ENCODE measurements around the gene ZNF221.

Gene ZNF221

GRCh38 chr19:43957891-43958290 is 6.9 kb downstream of the ZNF221 start:
- Histone ChIP-seq H3K27ac (ENCODE audit: low read depth, low read length, severe bottlenecking) (no peak overlapping the region), H3K4me3 (ENCODE audit: extremely low read depth, insufficient read depth, low read length, poor library complexity, severe bottlenecking) (no peak overlapping the region), H3K36me3 (ENCODE audit: control insufficient read depth, insufficient read depth, low read length) (peaks cover 13% of the 10 kb centered on the region), H3K9me3 (ENCODE audit: control insufficient read depth, low read length) (peaks cover 35% of the 10 kb centered on the region), H3K4me1 (ENCODE audit: control insufficient read depth, insufficient read depth, low read length, poor library complexity, severe bottlenecking) (no peaks in the 10 kb centered on the region)
- 84 to 100% methylated on average over 3 of the region's 3 CpGs for WGBS, 2 experiments (ENCODE audit: insufficient coverage in 2 of 2)

GRCh38 chr19:43960411-43960810 is 9.4 kb downstream of the ZNF221 start:
- Histone ChIP-seq H3K9me3 (ENCODE audit: control insufficient read depth, low read length) (peaks cover 54% of the 10 kb centered on the region), H3K4me3 (ENCODE audit: extremely low read depth, insufficient read depth, low read length, poor library complexity, severe bottlenecking) (no peak overlapping the region), H3K36me3 (ENCODE audit: control insufficient read depth, insufficient read depth, low read length) (peaks cover 25% of the 10 kb centered on the region), H3K27ac (ENCODE audit: low read depth, low read length, severe bottlenecking) (no peak overlapping the region), H3K4me1 (ENCODE audit: control insufficient read depth, insufficient read depth, low read length, poor library complexity, severe bottlenecking) (no peaks in the 10 kb centered on the region)
- 71 to 72% methylated on average over 4 of the region's 4 CpGs for WGBS, 2 experiments (ENCODE audit: insufficient coverage in 2 of 2)

GRCh38 chr19:43966079-43966694 is 15.2 kb downstream of the ZNF221 start:
- peaks cover 80% of the 10 kb centered on the region for H3K9me3 ChIP-seq (ENCODE audit: control insufficient read depth, low read length)
- H3K4me3 ChIP-seq (ENCODE audit: extremely low read depth, insufficient read depth, low read length, poor library complexity, severe bottlenecking), result no peak overlapping the region

GRCh38 chr19:43976732-43977131 is 25.7 kb downstream of the ZNF221 start:
- Histone ChIP-seq H3K4me1 (ENCODE audit: control insufficient read depth, insufficient read depth, low read length, poor library complexity, severe bottlenecking) (no peaks in the 10 kb centered on the region), H3K9me3 (ENCODE audit: control insufficient read depth, low read length) (peaks cover 28% of the 10 kb centered on the region), H3K36me3 (ENCODE audit: control insufficient read depth, insufficient read depth, low read length) (no peaks in the 10 kb centered on the region), H3K27ac (ENCODE audit: low read depth, low read length, severe bottlenecking) (no peak overlapping the region), H3K4me3 (ENCODE audit: extremely low read depth, insufficient read depth, low read length, poor library complexity, severe bottlenecking) (no peak overlapping the region)
- no CpG with 5 or more reads among the region's 1 CpG for WGBS, 2 experiments (ENCODE audit: insufficient coverage in 2 of 2)

More at GRCh38 chr19:43966079-43966694, 15.2 kb downstream of the ZNF221 start:
- Histone ChIP-seq H3K4me1 (ENCODE audit: control insufficient read depth, insufficient read depth, low read length, poor library complexity, severe bottlenecking) (no peaks in the 10 kb centered on the region), H3K36me3 (ENCODE audit: control insufficient read depth, insufficient read depth, low read length) (peaks cover 78% of the 10 kb centered on the region), H3K27ac (ENCODE audit: low read depth, low read length, severe bottlenecking) (no peak overlapping the region)
- 93 to 100% methylated on average over 2 to 3 of the region's 3 CpGs for WGBS, 2 experiments (ENCODE audit: insufficient coverage in 2 of 2)

GRCh38 chr19:43983544-43983911 is 32.5 kb downstream of the ZNF221 start:
- Histone ChIP-seq H3K4me1 (ENCODE audit: control insufficient read depth, insufficient read depth, low read length, poor library complexity, severe bottlenecking) (no peaks in the 10 kb centered on the region), H3K4me3 (ENCODE audit: extremely low read depth, insufficient read depth, low read length, poor library complexity, severe bottlenecking) (peak overlapping the region; percentile 59), H3K27ac (ENCODE audit: low read depth, low read length, severe bottlenecking) (no peak overlapping the region), H3K9me3 (ENCODE audit: control insufficient read depth, low read length) (no peaks in the 10 kb centered on the region), H3K36me3 (ENCODE audit: control insufficient read depth, insufficient read depth, low read length) (no peaks in the 10 kb centered on the region)
- WGBS, 2 experiments (ENCODE audit: insufficient coverage in 2 of 2), result 86 to 100% methylated on average over 2 of the region's 2 CpGs

- Histone ChIP-seq H3K9me3 (ENCODE audit: control insufficient read depth, low read length) (no peaks in the 10 kb centered on the region), H3K4me1 (ENCODE audit: control insufficient read depth, insufficient read depth, low read length, poor library complexity, severe bottlenecking) (no peaks in the 10 kb centered on the region), H3K27ac (ENCODE audit: low read depth, low read length, severe bottlenecking) (no peak within 1 kb of the TSS), H3K36me3 (ENCODE audit: control insufficient read depth, insufficient read depth, low read length) (peaks cover 3% of the 10 kb centered on the region), H3K4me3 (ENCODE audit: extremely low read depth, insufficient read depth, low read length, poor library complexity, severe bottlenecking) (peak within 1 kb of the TSS; percentile 59)
- 0% methylated on average over 24 to 25 of the region's 40 CpGs for WGBS, 2 experiments (ENCODE audit: insufficient coverage in 2 of 2)
Measured at GRCh38 chr19:43983912-43984686, 33.1 kb downstream of the ZNF221 start, which contains the start of gene ZNF155. Gene ZNF155, plus strand, starts transcription at chr19:43984188. Its CDS starts 4,356 bp downstream, at chr19:43988544.

GRCh38 chr19:43984687-43985000 is 33.6 kb downstream of the ZNF221 start:
- no peaks in the 10 kb centered on the region for H3K9me3 ChIP-seq (ENCODE audit: control insufficient read depth, low read length)
- 16 to 18% methylated on average over 9 of the region's 14 CpGs for WGBS, 2 experiments (ENCODE audit: insufficient coverage in 2 of 2)
- no peaks in the 10 kb centered on the region for H3K4me1 ChIP-seq (ENCODE audit: control insufficient read depth, insufficient read depth, low read length, poor library complexity, severe bottlenecking)
- peak overlapping the region; percentile 59 for H3K4me3 ChIP-seq (ENCODE audit: extremely low read depth, insufficient read depth, low read length, poor library complexity, severe bottlenecking)
- H3K36me3 ChIP-seq (ENCODE audit: control insufficient read depth, insufficient read depth, low read length), result peaks cover 8% of the 10 kb centered on the region
- H3K27ac ChIP-seq (ENCODE audit: low read depth, low read length, severe bottlenecking), result no peak overlapping the region

GRCh38 chr19:43997631-43998290 is 46.7 kb downstream of the ZNF221 start:
- Histone ChIP-seq H3K36me3 (ENCODE audit: control insufficient read depth, insufficient read depth, low read length) (peaks cover 51% of the 10 kb centered on the region), H3K4me3 (ENCODE audit: extremely low read depth, insufficient read depth, low read length, poor library complexity, severe bottlenecking) (no peak overlapping the region), H3K9me3 (ENCODE audit: control insufficient read depth, low read length) (no peaks in the 10 kb centered on the region), H3K27ac (ENCODE audit: low read depth, low read length, severe bottlenecking) (no peak overlapping the region), H3K4me1 (ENCODE audit: control insufficient read depth, insufficient read depth, low read length, poor library complexity, severe bottlenecking) (no peaks in the 10 kb centered on the region)
- 82 to 95% methylated on average over 7 to 9 of the region's 10 CpGs for WGBS, 2 experiments (ENCODE audit: insufficient coverage in 2 of 2)

- 30 to 33% methylated on average over 7 to 8 of the region's 8 CpGs for WGBS, 2 experiments (ENCODE audit: insufficient coverage in 2 of 2)
- Histone ChIP-seq H3K27ac (ENCODE audit: low read depth, low read length, severe bottlenecking) (peak overlapping the region; percentile 51), H3K36me3 (ENCODE audit: control insufficient read depth, insufficient read depth, low read length) (peaks cover 12% of the 10 kb centered on the region), H3K9me3 (ENCODE audit: control insufficient read depth, low read length) (no peaks in the 10 kb centered on the region), H3K4me1 (ENCODE audit: control insufficient read depth, insufficient read depth, low read length, poor library complexity, severe bottlenecking) (peaks cover 2% of the 10 kb centered on the region), H3K4me3 (ENCODE audit: extremely low read depth, insufficient read depth, low read length, poor library complexity, severe bottlenecking) (peak overlapping the region; percentile 80)
Measured at GRCh38 chr19:44002212-44002565, 51.2 kb downstream of the ZNF221 start.

GRCh38 chr19:44002566-44003460 is 51.8 kb downstream of the ZNF221 start, which contains the start of gene ZNF230:
Gene ZNF230, plus strand, starts transcription at chr19:44002957. Its CDS starts 4,122 bp downstream, at chr19:44007079.
- peaks cover 2% of the 10 kb centered on the region for H3K4me1 ChIP-seq (ENCODE audit: control insufficient read depth, insufficient read depth, low read length, poor library complexity, severe bottlenecking)
- peak within 1 kb of the TSS; percentile 80 for H3K4me3 ChIP-seq (ENCODE audit: extremely low read depth, insufficient read depth, low read length, poor library complexity, severe bottlenecking)
- peak within 1 kb of the TSS; percentile 51 for H3K27ac ChIP-seq (ENCODE audit: low read depth, low read length, severe bottlenecking)
- H3K9me3 ChIP-seq (ENCODE audit: control insufficient read depth, low read length), result no peaks in the 10 kb centered on the region
- WGBS, 2 experiments (ENCODE audit: insufficient coverage in 2 of 2), result 0 to 4% methylated on average over 31 to 35 of the region's 48 CpGs
- H3K36me3 ChIP-seq (ENCODE audit: control insufficient read depth, insufficient read depth, low read length), result peaks cover 13% of the 10 kb centered on the region
